Fibroblast of the aortic adventitia (primary cell): ENCODE measurements around the gene SMAD7. TPM values are rescaled to one million over a fixed set of nuclear protein-coding genes. Genes with fewer than 3 reads are reported as not detected.

Experiments used
- DNase-seq: peaks from one replicate; pipeline ENCODE4 v3.0.0-alpha.2; 2010; ENCODE audit warnings: low read depth
- H3K4me3 ChIP-seq: 2 replicates; pipeline ENCODE4 v1.5.1; 2011; ENCODE audit warnings: low read depth, mild to moderate bottlenecking, control low read depth, low read length, moderate library complexity
- total RNA-seq: library from RNA; depleted of rRNA; stranded (reverse); fragments of >200 nt; gene quantifications from 2 replicates; pipeline ENCODE4 v1.2.3, GENCODE V29; 2012; ENCODE audit warnings: low replicate concordance
- TF ChIP-seq, protein P1 (sequence below): IDR thresholded peaks from 2 replicates; pipeline ENCODE4 v1.5.1; 2011; ENCODE audit warnings: mild to moderate bottlenecking, low read length, control low read depth, inconsistent platforms; ENCODE audit not compliant: insufficient read depth

SMAD7 gene
- total RNA-seq, 1 donor = 27.2 TPM

DNA sequence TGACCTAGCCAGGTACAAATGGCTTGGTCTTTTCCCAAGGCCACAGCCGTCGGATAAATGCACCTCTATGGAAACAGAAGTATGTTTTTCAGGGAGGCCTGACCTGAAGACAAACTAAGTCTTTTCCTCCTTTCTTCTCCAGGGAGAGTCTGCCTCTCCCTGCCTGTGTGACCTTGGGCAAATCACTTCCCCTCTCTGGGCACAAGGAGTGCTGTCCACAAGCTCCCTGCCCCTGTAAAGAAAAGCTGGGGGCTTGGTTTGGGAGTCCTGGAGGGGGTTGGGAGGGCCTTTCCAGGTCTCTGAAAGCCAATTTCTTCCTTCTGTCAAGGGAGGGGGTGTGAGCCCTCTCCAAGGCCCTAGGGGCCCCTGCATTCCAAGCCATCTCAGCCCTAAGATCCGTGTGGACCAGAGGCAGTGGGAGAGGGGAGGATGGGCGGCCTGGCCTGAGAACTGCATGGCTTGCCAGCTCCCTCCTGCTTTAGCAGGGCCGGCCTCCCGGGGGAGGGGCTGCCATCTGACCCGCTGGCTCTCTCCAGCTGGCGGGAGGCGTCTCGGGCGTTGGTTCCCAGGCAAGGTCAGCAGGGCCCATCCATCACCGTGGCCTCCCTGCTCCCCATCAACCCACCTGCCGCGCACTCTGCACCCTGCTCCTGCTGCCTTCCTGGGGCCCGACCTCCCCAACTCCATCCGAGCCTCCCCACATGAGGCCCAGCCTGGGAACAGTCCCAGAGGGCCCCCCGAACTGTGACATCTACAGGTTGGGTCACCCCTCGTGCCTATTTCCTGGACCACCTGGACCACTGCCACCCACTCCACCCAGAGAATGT, 61.4 kb downstream of the SMAD7 start:
- no peak overlapping the region for H3K4me3 ChIP-seq
- TF ChIP-seq, protein P1, sequence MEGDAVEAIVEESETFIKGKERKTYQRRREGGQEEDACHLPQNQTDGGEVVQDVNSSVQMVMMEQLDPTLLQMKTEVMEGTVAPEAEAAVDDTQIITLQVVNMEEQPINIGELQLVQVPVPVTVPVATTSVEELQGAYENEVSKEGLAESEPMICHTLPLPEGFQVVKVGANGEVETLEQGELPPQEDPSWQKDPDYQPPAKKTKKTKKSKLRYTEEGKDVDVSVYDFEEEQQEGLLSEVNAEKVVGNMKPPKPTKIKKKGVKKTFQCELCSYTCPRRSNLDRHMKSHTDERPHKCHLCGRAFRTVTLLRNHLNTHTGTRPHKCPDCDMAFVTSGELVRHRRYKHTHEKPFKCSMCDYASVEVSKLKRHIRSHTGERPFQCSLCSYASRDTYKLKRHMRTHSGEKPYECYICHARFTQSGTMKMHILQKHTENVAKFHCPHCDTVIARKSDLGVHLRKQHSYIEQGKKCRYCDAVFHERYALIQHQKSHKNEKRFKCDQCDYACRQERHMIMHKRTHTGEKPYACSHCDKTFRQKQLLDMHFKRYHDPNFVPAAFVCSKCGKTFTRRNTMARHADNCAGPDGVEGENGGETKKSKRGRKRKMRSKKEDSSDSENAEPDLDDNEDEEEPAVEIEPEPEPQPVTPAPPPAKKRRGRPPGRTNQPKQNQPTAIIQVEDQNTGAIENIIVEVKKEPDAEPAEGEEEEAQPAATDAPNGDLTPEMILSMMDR = no peak
- DNase-seq = peak; percentile 50

DNA sequence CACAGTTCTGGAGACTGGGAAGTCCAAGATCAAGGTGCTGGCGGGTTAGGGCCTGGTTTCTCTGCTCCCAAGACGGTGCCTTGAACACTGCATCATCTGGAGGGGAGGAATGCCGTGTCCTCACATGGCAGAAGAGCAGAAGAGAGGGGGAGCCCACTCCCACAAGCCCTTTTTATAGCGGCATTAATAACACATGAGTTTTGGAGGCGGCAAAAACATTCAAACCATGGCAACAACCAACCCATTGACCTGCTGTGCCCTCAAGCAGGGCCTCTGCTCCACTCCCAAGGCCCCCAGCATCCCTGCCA, 62.0 kb downstream of the SMAD7 start:
- TF ChIP-seq, protein P1 = no peak
- no peak for DNase-seq
- H3K4me3 ChIP-seq = no peak overlapping the region

DNA sequence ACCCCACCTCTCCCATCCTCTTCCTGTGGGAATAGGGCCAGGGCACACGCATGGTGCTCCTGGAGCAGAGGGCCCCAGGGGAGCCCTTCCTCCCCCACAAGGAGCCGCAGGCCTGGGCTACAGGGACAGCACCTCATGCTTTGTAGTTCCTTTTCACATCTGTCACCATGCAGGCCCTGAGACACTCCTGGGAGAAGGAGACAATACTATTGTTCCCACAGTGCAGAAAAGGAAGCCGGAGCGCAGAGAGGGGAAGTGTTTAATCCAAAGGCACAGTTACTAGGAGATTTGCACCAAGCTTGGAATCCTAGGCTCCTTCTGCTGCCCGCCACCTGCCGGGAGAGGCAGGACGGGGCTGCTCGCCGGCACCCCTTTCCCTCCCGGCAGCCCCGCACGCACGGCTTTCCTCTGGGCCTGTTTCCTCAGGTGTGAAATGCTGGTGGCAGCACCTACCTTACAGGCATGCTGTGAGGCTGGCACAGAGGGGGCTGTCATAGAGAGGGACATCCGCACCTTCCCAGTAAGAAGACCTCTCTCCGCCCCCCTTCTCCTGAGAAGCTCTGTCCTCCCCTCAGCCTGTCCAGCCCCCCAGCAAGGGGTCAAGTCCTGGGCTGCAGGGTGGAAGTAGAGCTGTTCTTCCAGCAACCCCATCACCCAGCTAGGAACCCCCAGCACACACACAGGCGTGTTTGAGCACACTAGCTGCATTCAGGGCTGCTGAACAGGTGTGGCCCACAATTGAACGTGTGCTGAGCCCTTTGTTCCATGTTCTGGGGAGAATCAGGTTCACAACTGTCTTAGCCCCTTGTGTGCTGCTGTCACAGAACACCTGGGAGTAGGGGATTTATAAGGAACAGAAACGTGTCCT, 62.6 kb downstream of the SMAD7 start:
- TF ChIP-seq, protein P1 = no peak
- no peak for DNase-seq
- H3K4me3 ChIP-seq = no peak overlapping the region

DNA sequence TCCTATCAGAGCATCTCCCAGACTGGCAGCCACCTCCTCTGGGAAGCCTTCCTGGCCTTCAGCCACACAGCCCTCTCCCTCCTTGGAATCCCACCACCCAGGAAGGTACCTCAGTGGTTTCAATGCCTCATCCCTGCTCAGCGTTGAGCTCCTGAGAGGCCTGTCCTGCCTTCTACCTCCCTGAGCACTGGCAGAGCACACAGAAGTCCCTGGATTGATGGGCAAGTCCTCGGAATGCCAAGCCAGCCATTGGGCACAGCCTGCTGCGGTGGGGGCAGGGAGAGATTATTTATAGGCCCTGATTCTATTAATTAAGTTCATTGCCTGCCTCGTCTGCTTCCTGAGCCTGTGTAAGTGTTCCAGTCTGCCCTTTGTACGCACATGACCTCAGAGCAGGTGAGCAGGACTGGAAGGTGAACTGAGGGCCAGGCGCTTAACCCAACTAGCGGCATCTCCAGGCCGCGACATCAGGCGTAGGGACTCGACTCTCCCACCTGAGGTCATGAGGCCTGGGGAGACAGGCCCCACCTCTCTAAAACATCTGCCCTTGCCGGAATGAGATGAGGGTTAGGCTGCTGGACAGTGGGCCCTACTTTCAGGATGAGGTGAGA, 63.4 kb downstream of the SMAD7 start:
- TF ChIP-seq, protein P1 = no peak
- no peak overlapping the region for H3K4me3 ChIP-seq
- no peak for DNase-seq

DNA sequence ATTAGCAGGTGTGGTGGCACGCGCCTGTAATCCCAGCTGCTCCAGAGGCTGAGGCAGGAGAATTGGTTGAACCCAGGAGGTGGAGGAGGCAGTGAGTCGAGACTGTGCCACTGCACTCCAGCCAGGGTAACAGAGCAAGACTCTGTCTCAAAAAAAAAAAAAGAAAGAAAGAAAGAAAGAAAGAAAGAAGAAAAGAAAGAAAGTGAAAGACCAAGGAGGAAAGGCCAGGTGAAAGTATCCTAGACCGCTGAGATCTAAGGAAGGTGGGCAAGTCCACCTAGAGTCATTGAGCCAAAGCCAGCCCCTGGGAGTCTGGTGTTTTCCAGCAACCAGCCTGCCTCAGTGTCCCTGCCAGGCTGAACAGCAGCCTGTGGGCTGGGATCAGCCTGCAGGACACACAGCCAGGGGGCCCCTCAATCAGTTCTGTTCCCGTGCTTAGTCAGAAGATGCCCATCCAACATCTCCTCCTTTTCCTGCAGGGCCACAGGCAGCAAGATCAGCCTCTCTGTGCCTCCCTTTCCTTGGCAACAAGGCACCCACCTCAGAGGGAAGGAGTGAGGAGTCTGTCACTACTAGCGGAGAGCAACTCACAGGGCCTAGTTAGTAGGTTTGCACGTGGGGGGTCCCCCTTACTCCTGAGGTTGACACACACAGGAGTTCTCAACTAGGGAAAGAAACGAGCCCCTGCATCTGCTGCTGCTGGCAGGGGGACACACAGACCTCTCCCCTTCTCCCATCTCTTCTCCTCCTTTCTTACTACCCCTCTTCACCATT, 64.1 kb downstream of the SMAD7 start:
- H3K4me3 ChIP-seq = no peak overlapping the region
- TF ChIP-seq, protein P1 = no peak
- DNase-seq = no peak

DNA sequence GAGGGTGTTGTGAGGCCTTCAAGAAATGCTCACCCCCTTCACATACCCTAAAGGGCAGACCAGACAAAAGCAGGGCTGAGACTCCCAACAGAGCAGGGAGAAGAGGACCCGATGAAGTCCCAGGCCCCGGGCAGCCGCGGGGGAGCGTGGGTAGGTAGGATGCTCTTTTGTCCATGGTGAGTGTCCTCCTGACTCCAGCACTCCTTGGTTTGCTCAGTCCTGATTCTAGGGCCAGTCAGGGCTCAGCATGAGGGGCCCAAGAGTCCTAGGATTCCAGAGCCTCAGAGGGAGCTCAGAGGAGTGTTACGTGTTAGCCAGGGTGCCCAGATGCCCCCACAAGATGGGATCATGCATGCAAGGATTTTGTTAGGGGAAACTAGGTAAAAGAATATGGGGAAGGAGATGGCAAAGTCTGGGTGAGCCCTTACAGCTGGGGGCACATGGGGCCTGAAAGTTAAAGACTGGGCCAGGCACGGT, 64.8 kb downstream of the SMAD7 start:
- TF ChIP-seq, protein P1 = no peak
- no peak for DNase-seq
- no peak overlapping the region for H3K4me3 ChIP-seq
